Skin epidermis (tissue), 12 donors: ENCODE results near the gene NT5DC2.

Source experiments
- H3K27ac ChIP-seq, 21 experiments: fragments of 200-600 bp; sonication (generic) in 11 of 21; one replicate each; pipeline ENCODE4 v1.5.0; 2020; ENCODE audit warnings: mild to moderate bottlenecking in 3 of 21, inconsistent platforms in 2 of 21, moderate library complexity in 2 of 21
- H3K4me3 ChIP-seq, 7 experiments: fragments of 200-600 bp; sonication (generic) in 2 of 7; one replicate each; pipeline ENCODE4 v1.5.0; 2020; ENCODE audit warnings: inconsistent platforms in 2 of 7, mild to moderate bottlenecking in 2 of 7, moderate library complexity in 1 of 7

The NT5DC2 gene

DNA sequence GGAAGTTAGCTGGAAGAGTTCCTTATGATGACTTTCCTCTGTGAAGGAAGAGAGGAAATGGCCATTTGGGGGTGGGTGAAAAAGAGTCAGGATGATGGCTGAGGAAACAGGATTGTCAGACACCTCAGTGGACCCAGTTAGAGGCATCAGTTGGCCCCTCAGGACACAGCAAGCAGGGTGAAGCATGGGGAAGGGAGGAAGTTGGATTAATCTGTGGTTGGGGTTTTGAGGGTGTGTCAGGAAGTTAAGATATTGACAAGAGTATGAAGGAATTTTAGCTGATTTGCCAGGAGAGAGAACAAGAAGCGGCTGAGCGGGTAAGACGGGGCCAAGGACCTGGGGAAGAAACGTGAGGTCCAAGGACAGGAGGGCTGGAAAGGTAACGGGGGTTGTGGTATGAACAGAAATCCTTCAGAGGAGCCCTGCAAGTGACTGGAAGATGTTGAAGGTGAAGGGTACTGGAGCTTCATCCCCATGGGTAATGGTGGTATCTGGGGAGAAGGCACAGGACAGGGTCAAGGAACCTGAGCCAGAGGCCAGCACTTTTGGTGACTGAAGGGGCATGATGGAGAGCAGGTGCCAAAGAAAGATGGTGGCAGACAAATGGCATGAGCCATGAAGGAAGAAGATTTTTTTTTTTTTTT, 5.5 kb upstream of the NT5DC2 start:
- peak overlapping the region in 4 of 21 experiments; percentile 2 to 91 (median 22) for H3K27ac ChIP-seq
- no peak overlapping the region for H3K4me3 ChIP-seq

GRCh38 chr3:52537726-52538421, 4.2 kb upstream of the NT5DC2 start:
- H3K27ac ChIP-seq, result peak overlapping the region in 13 of 21 experiments; percentile 13 to 94 (median 85)
- peak overlapping the region; percentile 53 to 79 (median 69) for H3K4me3 ChIP-seq

GRCh38 chr3:52537165-52537620, 3.5 kb upstream of the NT5DC2 start:
- H3K4me3 ChIP-seq, result peak overlapping the region; percentile 53 to 79 (median 69)
- H3K27ac ChIP-seq, result peak overlapping the region in 20 of 21 experiments; percentile 28 to 94 (median 84)

- Histone ChIP-seq H3K4me3 (peak within 1 kb of the TSS; percentile 53 to 79 (median 69)), H3K27ac (peak within 1 kb of the TSS; percentile 28 to 94 (median 85))
Observed at GRCh38 chr3:52536369-52537164, 2.9 kb upstream of the NT5DC2 start, which contains the start of gene UQCC5. Gene UQCC5 (plus strand): TSS chr3:52536605. CDS start chr3:52536756, 151 bp downstream.

DNA sequence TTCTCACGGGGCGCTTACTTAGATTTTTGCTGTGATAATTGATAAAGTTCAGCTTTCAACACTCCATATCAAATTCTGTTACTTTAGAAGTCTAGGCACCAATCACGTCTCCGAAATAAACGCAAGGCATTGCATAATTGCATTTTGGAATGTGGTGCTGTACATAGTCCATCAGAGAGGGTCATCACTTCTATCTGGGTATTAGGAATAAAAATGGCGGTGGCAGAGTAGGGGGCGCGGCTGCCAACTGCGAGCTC, 2.4 kb upstream of the NT5DC2 start:
- H3K27ac ChIP-seq, result peak overlapping the region in 5 of 21 experiments; percentile 24 to 88 (median 86)
- H3K4me3 ChIP-seq, result peak overlapping the region in 3 of 7 experiments; percentile 54 to 79 (median 69)

DNA sequence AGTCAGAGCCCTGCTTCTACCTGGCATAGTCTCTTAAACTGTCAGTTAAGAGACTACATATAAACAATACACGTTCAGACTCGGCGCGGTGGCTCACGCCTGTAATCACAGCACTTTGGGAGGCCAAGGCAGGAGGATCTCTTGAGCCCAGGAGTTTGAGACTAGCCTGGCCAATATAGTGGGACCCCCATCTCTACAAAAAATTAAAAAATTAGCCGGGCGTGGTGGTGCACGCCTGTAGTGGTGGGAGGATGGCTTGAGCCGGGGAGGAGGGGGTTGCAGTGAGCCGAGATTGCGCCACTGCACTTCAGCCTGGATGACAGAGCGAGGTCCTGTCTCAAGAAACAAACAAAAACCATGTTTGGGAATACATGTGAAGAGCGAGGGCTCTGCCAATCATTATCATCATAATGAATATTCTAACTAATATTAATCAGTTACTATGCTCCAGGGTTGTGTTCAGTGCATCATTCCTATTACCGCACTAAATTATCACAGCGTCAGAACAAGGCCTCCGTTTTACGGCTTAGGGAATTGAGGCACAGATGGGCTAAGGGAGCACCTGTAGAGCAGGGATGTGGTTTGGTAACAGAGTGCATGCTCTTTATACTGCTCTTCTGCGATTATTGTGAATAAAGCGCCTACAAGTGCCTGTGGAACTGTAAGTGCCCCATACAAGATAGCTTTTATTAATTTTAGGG, 1.9 kb upstream of the NT5DC2 start:
- peak overlapping the region in 2 of 7 experiments; percentile 54 to 69 for H3K4me3 ChIP-seq
- peak overlapping the region in 10 of 21 experiments; percentile 56 to 88 (median 86) for H3K27ac ChIP-seq

DNA sequence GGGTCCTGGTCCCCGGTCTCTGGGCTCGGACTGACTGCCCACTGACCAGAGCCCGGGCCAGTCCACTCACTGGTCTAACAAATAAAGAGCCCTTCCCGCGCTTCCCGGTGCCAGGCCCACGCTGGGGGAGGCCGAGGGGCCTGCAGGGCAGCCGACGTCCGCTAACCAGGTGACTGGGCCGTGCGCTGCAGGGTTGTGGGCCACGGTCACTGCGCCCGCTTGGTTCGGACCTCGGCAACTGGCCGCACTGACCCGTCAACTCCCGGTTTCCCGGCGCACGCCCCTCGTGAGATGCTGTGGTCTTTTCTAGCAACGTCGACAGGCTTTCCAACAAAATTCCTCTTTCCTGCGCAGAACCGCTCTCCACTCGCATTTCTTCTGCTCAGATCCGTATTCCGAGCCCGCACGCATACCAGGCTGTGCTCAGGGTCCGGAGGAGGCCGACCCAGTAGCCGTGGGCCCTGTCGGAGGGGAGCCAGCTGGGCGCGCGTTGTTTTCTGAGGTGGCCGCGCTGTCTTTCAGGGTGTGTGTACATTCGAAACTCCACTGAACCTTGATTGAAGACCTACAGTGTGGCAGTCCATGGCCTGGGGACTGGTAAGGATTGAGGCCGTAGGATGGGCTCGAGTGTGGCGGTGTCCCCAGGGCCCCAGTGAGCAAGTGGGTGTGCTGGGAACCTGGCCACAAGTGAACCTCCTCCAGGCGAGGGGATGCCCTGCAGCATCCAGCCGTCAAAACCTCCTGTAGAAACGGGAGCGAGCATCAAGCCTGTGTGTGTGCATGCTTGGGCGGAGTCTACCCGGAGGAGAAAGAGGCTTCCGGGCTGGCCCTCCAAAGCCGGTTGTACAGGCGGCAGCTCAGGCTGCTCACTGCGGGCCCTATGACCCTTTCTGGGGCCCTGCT, 875 bp upstream of the NT5DC2 start:
- peak overlapping the region; percentile 42 to 81 (median 53) for H3K4me3 ChIP-seq
- peak overlapping the region in 20 of 21 experiments; percentile 44 to 88 (median 80) for H3K27ac ChIP-seq

DNA sequence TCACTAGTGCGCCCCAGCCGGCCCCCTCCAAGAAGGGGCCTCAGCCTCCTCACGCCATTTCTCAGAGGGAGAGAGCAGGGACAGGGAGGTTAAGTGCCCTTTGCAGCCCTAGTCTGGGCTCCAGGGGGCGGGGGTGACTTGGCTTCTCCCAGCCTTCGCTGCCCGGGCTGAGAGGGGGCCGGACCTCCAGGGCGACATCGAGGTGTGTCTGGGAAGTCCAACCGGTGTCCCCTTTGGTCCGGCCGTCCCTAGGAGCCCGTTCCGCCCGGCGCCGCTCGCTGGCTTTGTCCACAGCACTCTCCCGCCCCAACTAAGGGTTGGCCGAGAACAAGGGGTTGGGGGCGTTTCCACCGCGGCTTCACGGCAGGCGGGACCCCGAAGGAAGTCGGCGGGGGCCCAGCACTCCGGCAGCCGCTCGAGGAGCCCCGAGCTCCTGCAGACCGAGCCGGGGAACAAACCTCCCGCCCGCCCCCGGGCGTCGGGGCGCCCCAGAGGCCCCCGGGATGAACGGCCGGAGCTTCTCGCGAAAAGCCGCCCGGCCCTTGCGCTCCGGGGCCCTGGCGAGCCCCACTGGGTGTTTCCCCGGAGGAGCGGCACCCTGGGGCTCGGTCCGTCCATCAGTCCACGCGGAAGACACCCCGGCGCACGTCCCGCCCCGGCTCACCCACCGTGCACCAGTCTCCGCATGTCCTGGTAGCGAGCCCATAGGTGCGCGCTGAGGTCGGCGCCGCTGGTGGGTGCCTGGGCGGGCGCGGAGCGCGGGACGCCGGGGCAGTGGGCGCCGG, 627 bp downstream of the NT5DC2 start:
- peak overlapping the region; percentile 18 to 82 (median 70) for H3K27ac ChIP-seq
- peak overlapping the region; percentile 52 to 81 (median 69) for H3K4me3 ChIP-seq

DNA sequence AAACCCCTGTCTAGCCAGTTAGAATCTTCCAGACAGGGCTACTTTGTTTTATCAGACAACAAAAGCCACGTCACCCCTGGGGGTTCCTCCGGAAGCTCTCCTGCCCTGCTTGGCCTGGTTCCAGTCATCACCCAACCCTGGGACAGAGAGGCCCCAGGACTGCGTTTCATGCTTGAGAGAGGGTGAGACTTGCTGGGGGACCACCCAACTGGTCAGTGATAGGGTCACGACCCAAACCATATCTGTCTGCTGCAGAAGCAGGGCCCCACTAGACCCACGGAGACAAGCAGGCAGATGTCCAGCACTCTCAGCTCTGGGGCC, 1.2 kb downstream of the NT5DC2 start:
- Histone ChIP-seq H3K27ac (peak overlapping the region in 17 of 21 experiments; percentile 10 to 82 (median 70)), H3K4me3 (peak overlapping the region; percentile 52 to 81 (median 69))

DNA sequence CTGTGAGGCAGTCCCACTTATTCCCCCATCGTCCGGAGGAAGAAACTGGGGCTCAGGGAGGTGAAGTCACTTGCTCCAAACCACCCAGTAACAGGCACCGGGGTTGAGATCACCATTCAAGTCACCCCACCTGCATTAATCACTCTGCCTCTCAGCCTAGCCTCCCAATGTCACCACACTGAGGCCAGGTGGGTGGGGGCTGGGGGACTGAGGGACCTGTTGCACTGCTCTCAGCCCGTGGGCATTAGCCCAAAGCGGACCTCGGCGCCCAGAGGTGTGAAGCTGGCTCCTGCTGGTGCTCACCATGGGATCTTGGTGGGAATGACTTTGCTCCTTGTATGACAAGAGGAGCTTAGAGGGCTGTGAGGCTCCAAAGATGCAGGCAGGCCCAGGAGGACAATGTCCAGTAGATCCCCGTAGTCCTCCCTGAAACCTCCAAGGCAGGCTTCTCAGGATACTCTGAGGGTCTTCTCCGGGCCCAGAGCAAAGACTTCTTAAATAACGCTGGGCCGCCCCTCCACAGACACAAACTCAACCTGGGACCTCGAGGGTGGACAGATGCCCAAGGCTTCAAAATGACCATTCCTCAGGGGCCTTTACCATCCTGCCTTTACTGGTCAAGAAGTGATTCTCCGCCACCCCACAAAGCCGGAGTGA, 1.7 kb downstream of the NT5DC2 start:
- Histone ChIP-seq H3K4me3 (peak overlapping the region in 5 of 7 experiments; percentile 53 to 81 (median 73)), H3K27ac (peak overlapping the region in 11 of 21 experiments; percentile 0 to 72 (median 44))

GRCh38 chr3:52530918-52531826, 2.5 kb downstream of the NT5DC2 start:
- Histone ChIP-seq H3K27ac (peak overlapping the region in 9 of 21 experiments; percentile 0 to 71 (median 44)), H3K4me3 (no peak overlapping the region)

GRCh38 chr3:52529376-52530333, 4.0 kb downstream of the NT5DC2 start:
- peak overlapping the region in 5 of 21 experiments; percentile 0 to 43 (median 19) for H3K27ac ChIP-seq
- no peak overlapping the region for H3K4me3 ChIP-seq

GRCh38 chr3:52528586-52529375, 4.9 kb downstream of the NT5DC2 start:
- H3K27ac ChIP-seq, result peak overlapping the region in 1 of 21 experiments; percentile 3
- no peak overlapping the region for H3K4me3 ChIP-seq
